Smooth muscle cell (in vitro differentiated cells): Measurements from ENCODE around the gene COPZ1. TPM values are rescaled to one million over a fixed set of nuclear protein-coding genes. Genes with fewer than 3 reads are reported as not detected.
"Not testable (repeated sequence)": the region's sequence is repeated elsewhere in the genome, so short reads cannot be mapped to it uniquely, and the experiment has no call there.

Experiments
- DNase-seq: peaks from one replicate; lab custom pipeline; 2025; ENCODE audit not compliant: unreplicated experiment; lab: John Stamatoyannopoulos, UW
- H2AFZ ChIP-seq: fragments of 200-600 bp; sonication (generic); 2 replicates; pipeline ENCODE4 v1.6.0; 2016; ENCODE audit warnings: antibody characterized with exemption, low read depth, mild to moderate bottlenecking
- H3F3A ChIP-seq: fragments of 200-600 bp; sonication (generic); 2 replicates; pipeline ENCODE4 v1.6.0; 2017; ENCODE audit warnings: antibody characterized with exemption, low read depth
- H3K27ac ChIP-seq: fragments of 200-600 bp; sonication (generic); 2 replicates; pipeline ENCODE4 v1.5.1; 2016; ENCODE audit warnings: low read depth, mild to moderate bottlenecking
- H3K27me3 ChIP-seq: fragments of 200-600 bp; sonication (generic); 2 replicates; pipeline ENCODE4 v1.6.1; 2016; ENCODE audit warnings: low read depth, mild to moderate bottlenecking
- H3K36me3 ChIP-seq: fragments of 200-600 bp; sonication (generic); 2 replicates; pipeline ENCODE4 v1.5.1; 2016; ENCODE audit warnings: low read depth
- H3K4me1 ChIP-seq: fragments of 200-600 bp; sonication (generic); 2 replicates; pipeline ENCODE4 v1.5.1; 2016; ENCODE audit warnings: low read depth
- H3K4me2 ChIP-seq: fragments of 200-600 bp; sonication (generic); 2 replicates; pipeline ENCODE4 v1.6.0; 2016; ENCODE audit warnings: mild to moderate bottlenecking
- H3K4me3 ChIP-seq: fragments of 200-600 bp; sonication (generic); 2 replicates; pipeline ENCODE4 v1.5.1; 2016; ENCODE audit warnings: mild to moderate bottlenecking
- H3K79me2 ChIP-seq: fragments of 200-600 bp; sonication (generic); 2 replicates; pipeline ENCODE4 v1.6.0; 2016; ENCODE audit warnings: low read depth, mild to moderate bottlenecking
- H3K9ac ChIP-seq: fragments of 200-600 bp; sonication (generic); 2 replicates; pipeline ENCODE4 v1.6.0; 2016; ENCODE audit warnings: low read depth
- H3K9me3 ChIP-seq: fragments of 200-600 bp; sonication (generic); replicated peaks from 2 replicates; pipeline ENCODE4 v1.5.1; 2016; ENCODE audit warnings: low read depth
- H4K20me1 ChIP-seq: fragments of 200-600 bp; sonication (generic); 2 replicates; pipeline ENCODE4 v1.6.0; 2016; ENCODE audit warnings: low read depth
- CTCF ChIP-seq: fragments of 200-600 bp; sonication (generic); IDR thresholded peaks from 2 replicates; pipeline ENCODE4 v1.5.1; 2017; ENCODE audit warnings: borderline replicate concordance, mild to moderate bottlenecking, antibody characterized with exemption; ENCODE audit not compliant: insufficient read depth, poor library complexity, severe bottlenecking
- WGBS: methylation state at CpG from one replicate; pipeline ENCODE4 v1.1.7; 2016; ENCODE audit warnings: low lambda C conversion rate; 5-methylcytosine and 5-hydroxymethylcytosine counted together
- polyA plus RNA-seq: library from polyadenylated mRNA; unstranded; fragments of >200 nt; fragmentation: Nextera tagmentation; extraction: Ambion mirVana; gene quantifications from 2 replicates; pipeline ENCODE4 v1.2.1, GENCODE V29; 2016
- total RNA-seq: library from RNA; depleted of rRNA; stranded (reverse); fragments of >200 nt; gene quantifications from 2 replicates; pipeline ENCODE4 v1.2.3, GENCODE V29; 2014

COPZ1 gene
- total and polyA plus RNA-seq, 2 experiments from 2014 or later = 147 to 214 TPM

DNA sequence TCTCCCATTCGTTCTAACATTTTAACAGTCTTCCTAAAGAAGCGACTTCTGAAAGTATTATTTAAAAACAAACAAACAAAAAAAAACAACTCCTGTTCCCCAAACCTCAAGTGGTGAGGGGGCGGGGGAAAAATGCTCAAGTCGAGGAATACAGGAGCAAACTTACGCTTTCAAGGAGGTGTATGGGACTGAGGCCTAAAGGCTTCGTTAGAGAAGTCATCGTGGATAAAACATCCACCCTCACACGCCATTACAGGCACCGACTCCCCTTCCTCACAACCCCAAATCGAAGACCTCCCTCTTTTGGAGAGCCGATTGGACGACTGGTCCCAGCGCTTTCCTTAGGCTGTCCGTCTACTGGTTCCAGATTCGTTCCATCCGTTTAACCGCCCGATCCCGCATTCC lies 45.7 kb upstream of the COPZ1 start:
- H3K9me3 ChIP-seq = no peaks in the 10 kb centered on the region
- no peak overlapping the region for H2AFZ ChIP-seq
- H3K79me2 ChIP-seq = peaks cover 86% of the 10 kb centered on the region
- H3K4me3 ChIP-seq = peak overlapping the region; percentile 74
- WGBS = 1% methylated on average over 19 of the region's 19 CpGs
- peak overlapping the region; percentile 85 for H3K9ac ChIP-seq
- no peak for TF ChIP-seq CTCF
- DNase-seq = no peak
- peak overlapping the region; percentile 89 for H3K27ac ChIP-seq
- H3F3A ChIP-seq = peaks cover 23% of the 10 kb centered on the region
- peaks cover 35% of the 10 kb centered on the region for H4K20me1 ChIP-seq
- H3K4me2 ChIP-seq = peak overlapping the region; percentile 89
- peaks cover 16% of the 10 kb centered on the region for H3K36me3 ChIP-seq
- H3K27me3 ChIP-seq = no peaks in the 10 kb centered on the region
- H3K4me1 ChIP-seq = peaks cover 34% of the 10 kb centered on the region

DNA sequence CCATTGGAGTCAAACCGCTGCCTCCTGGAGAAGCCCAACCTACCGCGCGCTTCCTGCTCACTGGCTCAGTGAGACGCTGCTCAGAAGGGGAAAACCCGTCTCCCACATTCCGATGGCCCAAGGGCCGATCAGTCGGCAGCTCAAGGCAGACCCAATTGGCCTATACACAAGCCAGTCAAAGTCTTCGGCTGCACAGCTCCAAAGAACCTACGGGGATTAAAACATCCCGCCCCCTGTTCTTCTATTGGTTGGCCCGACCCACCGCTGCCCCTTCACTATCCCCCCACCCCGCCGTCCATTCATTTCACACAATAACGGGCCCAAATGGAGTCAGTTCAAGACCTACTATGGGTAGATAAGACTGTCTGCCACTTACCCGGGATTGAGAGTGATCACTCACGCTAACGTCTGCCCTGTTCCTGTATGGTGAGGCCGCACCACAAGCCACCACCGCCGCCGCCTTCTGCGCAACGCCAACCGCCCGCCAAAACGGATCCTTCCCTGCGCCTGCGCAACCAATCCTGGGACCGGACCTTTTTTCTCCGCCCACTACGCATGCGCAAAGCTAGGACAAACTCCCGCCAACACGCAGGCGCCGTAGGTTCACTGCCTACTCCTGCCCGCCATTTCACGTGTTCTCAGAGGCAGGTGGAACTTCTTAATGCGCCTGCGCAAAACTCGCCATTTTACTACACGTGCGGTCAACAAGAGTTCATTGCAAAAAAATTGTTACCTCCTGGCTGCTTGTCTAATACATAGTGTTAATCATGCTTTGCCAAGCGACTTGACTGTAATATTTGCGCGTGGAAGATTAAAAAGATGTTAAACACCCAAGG lies 45.1 kb upstream of the COPZ1 start, which contains the start of gene CBX5:
TSS of gene CBX5 (minus strand) at position 491 of the 836 bp plus-strand sequence. CDS start 22,472 bp downstream, outside the sequence.
- Histone ChIP-seq H3K4me3 (peak within 1 kb of the TSS; percentile 74), H3K27ac (peak within 1 kb of the TSS; percentile 89), H3K4me2 (peak within 1 kb of the TSS; percentile 96), H3K27me3 (no peaks in the 10 kb centered on the region), H3F3A (peaks cover 24% of the 10 kb centered on the region), H3K79me2 (peaks cover 82% of the 10 kb centered on the region), H3K9ac (peak within 1 kb of the TSS; percentile 90), H3K36me3 (peaks cover 16% of the 10 kb centered on the region), H2AFZ (peak within 1 kb of the TSS; percentile 81), H3K4me1 (peaks cover 36% of the 10 kb centered on the region), H3K9me3 (no peaks in the 10 kb centered on the region), H4K20me1 (peaks cover 42% of the 10 kb centered on the region)
- no peak for TF ChIP-seq CTCF
- peak; percentile 97 for DNase-seq
- under 1% methylated on average over 49 of the region's 49 CpGs for WGBS

DNA sequence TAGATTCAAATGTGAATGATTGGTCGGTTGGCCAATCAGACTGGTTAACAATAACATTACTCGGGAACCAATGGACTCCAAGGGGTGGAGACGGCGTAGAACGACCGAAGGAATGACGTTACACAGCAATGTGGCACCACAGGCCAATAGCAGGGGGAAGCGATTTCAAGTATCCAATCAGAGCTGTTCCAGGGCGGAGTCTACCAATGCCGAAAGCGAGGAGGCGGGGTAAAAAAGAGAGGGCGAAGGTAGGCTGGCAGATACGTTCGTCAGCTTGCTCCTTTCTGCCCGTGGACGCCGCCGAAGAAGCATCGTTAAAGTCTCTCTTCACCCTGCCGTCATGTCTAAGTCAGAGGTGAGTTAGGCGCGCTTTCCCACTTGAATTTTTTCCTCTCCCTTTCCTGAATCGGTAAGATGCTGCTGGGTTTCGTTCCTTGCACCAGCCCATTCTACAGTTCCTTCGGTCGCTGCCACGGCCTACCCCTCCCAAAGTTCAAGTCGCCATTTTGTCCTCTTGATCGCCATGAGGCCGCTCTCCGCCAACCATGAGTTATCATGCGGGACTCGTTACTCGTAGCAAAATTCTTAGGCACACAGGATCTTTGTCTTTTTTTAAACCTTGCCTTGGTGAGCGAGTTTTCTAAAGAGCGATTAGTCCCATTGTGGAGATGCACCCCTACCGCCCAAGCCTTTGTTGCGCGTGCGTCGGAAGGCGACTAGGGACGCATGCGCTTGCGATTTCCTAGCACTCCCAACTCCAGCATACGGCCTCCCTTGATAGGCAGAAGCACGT lies 44.3 kb upstream of the COPZ1 start, which contains the start of gene HNRNPA1:
TSS of gene HNRNPA1 (plus strand) at position 259 of the 793 bp plus-strand sequence. CDS start at position 341, 82 bp downstream.
- Histone ChIP-seq H3K27ac (peak within 1 kb of the TSS; percentile 89), H3K4me2 (peak within 1 kb of the TSS; percentile 96), H3K9ac (peak within 1 kb of the TSS; percentile 90), H2AFZ (peak within 1 kb of the TSS; percentile 81), H3K79me2 (peaks cover 73% of the 10 kb centered on the region), H3K4me1 (peaks cover 36% of the 10 kb centered on the region), H3K9me3 (no peaks in the 10 kb centered on the region), H3K27me3 (no peaks in the 10 kb centered on the region), H3F3A (peaks cover 29% of the 10 kb centered on the region), H4K20me1 (peaks cover 50% of the 10 kb centered on the region), H3K36me3 (peaks cover 16% of the 10 kb centered on the region), H3K4me3 (peak within 1 kb of the TSS; percentile 74)
- DNase-seq = peak; percentile 86
- no peak for TF ChIP-seq CTCF
- under 1% methylated on average over 48 of the region's 48 CpGs for WGBS

DNA sequence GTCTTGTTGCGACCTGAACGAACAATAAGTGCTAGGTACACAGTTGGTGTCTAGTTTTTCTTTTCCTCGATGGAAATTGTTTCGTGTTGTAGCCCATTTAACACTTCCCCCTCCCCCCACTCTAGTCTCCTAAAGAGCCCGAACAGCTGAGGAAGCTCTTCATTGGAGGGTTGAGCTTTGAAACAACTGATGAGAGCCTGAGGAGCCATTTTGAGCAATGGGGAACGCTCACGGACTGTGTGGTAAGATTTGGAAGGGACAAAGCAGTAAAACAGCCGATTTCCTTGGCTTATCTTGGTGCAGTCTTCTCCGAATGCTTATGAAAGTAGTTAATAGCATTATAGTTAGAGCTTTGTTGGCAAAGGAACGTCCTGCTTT lies 43.7 kb upstream of the COPZ1 start:
- H3K9me3 ChIP-seq, DNase-seq, H3K27me3 ChIP-seq, H2AFZ ChIP-seq: not testable (repeated sequence)
- H3F3A ChIP-seq = peaks cover 35% of the 10 kb centered on the region
- H3K4me1 ChIP-seq = peaks cover 36% of the 10 kb centered on the region
- peaks cover 16% of the 10 kb centered on the region for H3K36me3 ChIP-seq
- H3K9ac ChIP-seq = peak overlapping the region; percentile 90
- H4K20me1 ChIP-seq = peaks cover 56% of the 10 kb centered on the region
- under 1% methylated on average over 10 of the region's 10 CpGs for WGBS
- peak overlapping the region; percentile 88 for H3K27ac ChIP-seq
- H3K4me2 ChIP-seq = peak overlapping the region; percentile 96
- peaks cover 68% of the 10 kb centered on the region for H3K79me2 ChIP-seq
- H3K4me3 ChIP-seq = peak overlapping the region; percentile 74

DNA sequence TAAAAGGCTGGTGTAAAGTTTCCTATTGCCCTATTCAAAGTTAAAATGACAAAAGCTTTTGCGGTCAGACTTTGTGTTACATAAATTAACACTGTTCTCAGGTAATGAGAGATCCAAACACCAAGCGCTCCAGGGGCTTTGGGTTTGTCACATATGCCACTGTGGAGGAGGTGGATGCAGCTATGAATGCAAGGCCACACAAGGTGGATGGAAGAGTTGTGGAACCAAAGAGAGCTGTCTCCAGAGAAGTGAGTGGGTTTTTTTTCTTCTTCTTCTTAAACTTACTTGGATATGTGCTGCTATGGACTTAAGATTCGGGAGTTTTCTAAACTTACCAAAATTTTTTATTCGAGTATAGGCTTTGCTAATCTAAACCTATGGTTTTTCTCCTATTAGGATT lies 43.2 kb upstream of the COPZ1 start:
- not testable (repeated sequence) for H3K27me3 ChIP-seq, H2AFZ ChIP-seq, H3K9me3 ChIP-seq, DNase-seq
- peaks cover 36% of the 10 kb centered on the region for H3K4me1 ChIP-seq
- peaks cover 16% of the 10 kb centered on the region for H3K36me3 ChIP-seq
- peaks cover 40% of the 10 kb centered on the region for H3F3A ChIP-seq
- peaks cover 60% of the 10 kb centered on the region for H4K20me1 ChIP-seq
- peaks cover 63% of the 10 kb centered on the region for H3K79me2 ChIP-seq
- H3K4me3 ChIP-seq = peak overlapping the region; percentile 74
- peak overlapping the region; percentile 96 for H3K4me2 ChIP-seq
- peak overlapping the region; percentile 90 for H3K9ac ChIP-seq
- 6% methylated on average over 4 of the region's 4 CpGs for WGBS
- peak overlapping the region; percentile 88 for H3K27ac ChIP-seq
